ENCODE results near the gene SLC39A3.

DNA sequence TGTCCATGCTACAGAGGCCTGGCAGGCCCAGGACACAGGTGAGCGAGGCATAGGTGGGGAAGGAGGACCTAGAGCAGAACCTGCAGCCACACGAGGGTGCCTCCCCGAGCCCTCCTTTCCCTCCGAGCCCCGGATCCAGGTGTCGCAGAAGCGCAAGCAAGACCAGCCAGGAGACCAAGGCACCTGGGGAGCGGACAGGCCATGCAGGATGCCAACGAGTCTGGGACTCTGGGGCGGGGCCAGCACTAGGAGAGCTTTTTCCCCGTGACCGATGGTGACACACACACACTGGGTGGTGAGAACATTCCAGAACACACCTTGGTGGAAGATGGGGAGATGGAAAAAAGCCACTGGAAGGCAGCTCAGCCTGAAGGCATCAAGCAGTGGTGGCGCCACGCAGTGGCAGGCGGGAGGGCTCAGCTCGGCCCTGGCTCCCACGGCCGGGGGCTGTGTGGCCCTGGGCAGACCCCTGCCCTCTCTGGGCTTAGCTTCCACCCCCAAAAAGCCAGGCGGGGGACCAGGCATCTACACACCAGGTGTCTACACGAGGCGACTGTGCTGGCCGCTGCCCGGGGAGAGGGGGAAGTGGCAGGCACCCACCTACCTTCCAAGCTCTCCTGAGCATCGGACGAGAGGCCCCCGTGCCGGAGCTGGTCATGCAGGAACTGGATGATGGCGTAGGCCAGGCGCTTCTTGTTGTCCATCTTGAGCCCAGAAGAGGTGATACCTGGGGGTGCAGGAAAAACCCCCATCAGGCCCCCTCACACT lies 28.7 kb upstream of the SLC39A3 start:
- TF ChIP-seq, protein P1, sequence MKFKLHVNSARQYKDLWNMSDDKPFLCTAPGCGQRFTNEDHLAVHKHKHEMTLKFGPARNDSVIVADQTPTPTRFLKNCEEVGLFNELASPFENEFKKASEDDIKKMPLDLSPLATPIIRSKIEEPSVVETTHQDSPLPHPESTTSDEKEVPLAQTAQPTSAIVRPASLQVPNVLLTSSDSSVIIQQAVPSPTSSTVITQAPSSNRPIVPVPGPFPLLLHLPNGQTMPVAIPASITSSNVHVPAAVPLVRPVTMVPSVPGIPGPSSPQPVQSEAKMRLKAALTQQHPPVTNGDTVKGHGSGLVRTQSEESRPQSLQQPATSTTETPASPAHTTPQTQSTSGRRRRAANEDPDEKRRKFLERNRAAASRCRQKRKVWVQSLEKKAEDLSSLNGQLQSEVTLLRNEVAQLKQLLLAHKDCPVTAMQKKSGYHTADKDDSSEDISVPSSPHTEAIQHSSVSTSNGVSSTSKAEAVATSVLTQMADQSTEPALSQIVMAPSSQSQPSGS (IDR thresholded peaks at IDR 0.05; ENCODE audit: low read length): no peak
- TF ChIP-seq CBX3 (IDR thresholded peaks at IDR 0.05; ENCODE audit: borderline replicate concordance, low read depth) (no peak), CHD4 (IDR thresholded peaks at IDR 0.05) (no peak)

All from GM12878 (cell line).